ENCODE results near the gene FTCD.
"Not testable (repeated sequence)": the region's sequence is repeated elsewhere in the genome, so short reads cannot be mapped to it uniquely, and the experiment has no call there.

DNA sequence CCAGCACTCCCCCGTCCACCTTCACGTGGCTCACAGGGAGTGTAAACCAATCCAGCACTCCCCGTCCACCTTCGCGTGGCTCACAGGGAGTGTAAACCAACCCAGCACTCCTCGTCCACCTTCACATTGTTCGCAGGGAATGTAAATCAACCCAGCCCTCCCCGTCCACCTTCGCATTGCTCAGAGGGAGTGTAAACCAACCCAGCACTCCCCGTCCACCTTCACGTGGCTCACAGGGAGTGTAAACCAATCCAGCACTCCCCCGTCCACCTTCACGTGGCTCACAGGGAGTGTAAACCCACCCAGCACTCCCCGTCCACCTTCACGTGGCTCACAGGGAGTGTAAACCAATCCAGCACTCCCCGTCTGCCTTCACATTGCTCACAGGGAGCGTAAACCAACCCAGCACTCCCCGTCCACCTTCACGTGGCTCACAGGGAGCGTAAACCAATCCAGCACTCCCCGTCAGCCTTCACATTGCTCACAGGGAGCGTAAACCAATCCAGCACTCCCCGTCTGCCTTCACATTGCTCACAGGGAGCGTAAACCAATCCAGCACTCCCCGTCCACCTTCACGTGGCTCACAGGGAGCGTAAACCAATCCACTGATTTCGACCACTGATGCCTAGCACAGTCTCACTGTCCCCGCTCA lies 14.9 kb downstream of the FTCD start:
- not testable (repeated sequence) for TF ChIP-seq EZH2 (IDR thresholded peaks at IDR 0.05; ENCODE audit: insufficient read depth, poor library complexity, severe bottlenecking); EZH2phosphoT487 (IDR thresholded peaks at IDR 0.05; ENCODE audit: insufficient read depth, low read depth)
